Activated CD4-positive, alpha-beta T cell treated with anti-CD3 and anti-CD28 coated beads, Interleukin-2, amount 10 ng/mL, durations not matched to agents 7 days and 5 days (primary cell): ENCODE results near the gene BCAN. TPM values are rescaled to one million over a fixed set of nuclear protein-coding genes. Genes with fewer than 3 reads are reported as not detected.

ENCODE experiments used
- total RNA-seq, 2 experiments: library from RNA; stranded (reverse); gene quantifications; one replicate each; pipeline ENCODE4 v1.2.3, GENCODE V29; 2021

Gene BCAN
- total RNA-seq, 2 experiments from 2014 or later = not detected

Other genes starting within 250 kb of the BCAN start
- 10 to 100 TPM; 34.0 to 39.4 TPM for gene MEF2D, start 141.3 kb upstream of the BCAN start, total RNA-seq
- gene IQGAP3, start 69.6 kb upstream of the BCAN start, total RNA-seq = 10 to 100 TPM; 25.2 to 25.5 TPM
- 1 to 10 TPM; 2.9 to 4.6 TPM for gene TTC24, start 62.4 kb upstream of the BCAN start, total RNA-seq
- gene NAXE, start 50.3 kb upstream of the BCAN start, total RNA-seq = 10 to 100 TPM; 52.9 to 54.2 TPM
- 10 to 100 TPM; 29.9 to 33.4 TPM for gene GPATCH4, start 40.6 kb upstream of the BCAN start, total RNA-seq
- gene HAPLN2, start 22.7 kb upstream of the BCAN start, total RNA-seq = under 1 TPM in 1 of 2 experiments, not detected in 1; 0.62 TPM
- not detected for gene NES, start 35.3 kb downstream of the BCAN start, total RNA-seq
- gene CRABP2, start 63.5 kb downstream of the BCAN start, total RNA-seq = 1 to 10 TPM in 1 of 2 experiments, under 1 TPM in 1; 0.77 to 1.1 TPM
- gene METTL25B, start 86.4 kb downstream of the BCAN start, total RNA-seq = 10 to 100 TPM; 26.2 to 29.7 TPM
- gene ISG20L2, start 86.6 kb downstream of the BCAN start, total RNA-seq = 10 to 100 TPM; 47.0 to 58.0 TPM
- gene MRPL24, start 99.0 kb downstream of the BCAN start, total RNA-seq = 10 to 100 TPM; 50.4 to 54.7 TPM
- gene HDGF, start 109.6 kb downstream of the BCAN start, total RNA-seq = 100 to 1,000 TPM; 288 to 301 TPM
- gene PRCC, start 125.4 kb downstream of the BCAN start, total RNA-seq = 10 to 100 TPM; 70.6 to 87.7 TPM
- 10 to 100 TPM; 56.3 to 63.5 TPM for gene SH2D2A, start 174.7 kb downstream of the BCAN start, total RNA-seq
- under 1 TPM in 1 of 2 experiments, not detected in 1; 0.05 TPM for gene INSRR, start 217.0 kb downstream of the BCAN start, total RNA-seq
- 1 to 10 TPM; 1.9 to 2.0 TPM for gene NTRK1, start 218.7 kb downstream of the BCAN start, total RNA-seq